GM23338 (cell line): ENCODE data around the gene FRMD4A. TPM values are rescaled to one million over a fixed set of nuclear protein-coding genes. Genes with fewer than 3 reads are reported as not detected.

Source experiments
- ATAC-seq: fragments of 200-7000 bp; cut with Tn5 transposase; 3 replicates; pipeline ENCODE4 v1.9.1; 2020
- DNase-seq: peaks from one replicate; pipeline ENCODE4 v3.0.0-alpha.2; 2015; ENCODE audit warnings: low spot score
- H2AFZ ChIP-seq: fragments of 200-600 bp; sonication (generic); 2 replicates; pipeline ENCODE4 v1.8.0; 2016; ENCODE audit warnings: antibody characterized with exemption, mild to moderate bottlenecking, moderate library complexity
- H3F3A ChIP-seq: fragments of 200-600 bp; sonication (generic); replicated peaks from 2 replicates; pipeline ENCODE4 v1.8.0; 2017; ENCODE audit warnings: antibody characterized with exemption, mixed run types, low read depth
- H3K27ac ChIP-seq: fragments of 200-600 bp; sonication (generic); 2 replicates; pipeline ENCODE4 v1.6.1; 2016; ENCODE audit warnings: low read depth
- H3K27me3 ChIP-seq: fragments of 200-600 bp; sonication (generic); 2 replicates; pipeline ENCODE4 v1.8.0; 2016; ENCODE audit warnings: mild to moderate bottlenecking, mixed run types, moderate library complexity; ENCODE audit not compliant: insufficient read depth
- H3K36me3 ChIP-seq: fragments of 200-600 bp; sonication (generic); 2 replicates; pipeline ENCODE4 v1.8.0; 2016; ENCODE audit warnings: mild to moderate bottlenecking; ENCODE audit not compliant: insufficient read depth
- H3K4me1 ChIP-seq: fragments of 200-600 bp; sonication (generic); 2 replicates; pipeline ENCODE4 v1.8.0; 2016; ENCODE audit warnings: mild to moderate bottlenecking, moderate library complexity; ENCODE audit not compliant: insufficient read depth
- H3K4me2 ChIP-seq: fragments of 200-600 bp; sonication (generic); 2 replicates; pipeline ENCODE4 v1.7.1; 2017; ENCODE audit warnings: mixed run types
- H3K4me3 ChIP-seq: fragments of 200-600 bp; sonication (generic); 2 replicates; pipeline ENCODE4 v1.6.1; 2016; ENCODE audit warnings: mixed run types
- H3K79me2 ChIP-seq: fragments of 200-600 bp; sonication (generic); replicated peaks from 2 replicates; pipeline ENCODE4 v1.8.0; 2017; ENCODE audit warnings: mild to moderate bottlenecking; ENCODE audit not compliant: insufficient read depth
- H3K9me2 ChIP-seq: fragments of 200-600 bp; sonication (generic); 2 replicates; pipeline ENCODE4 v1.8.0; 2017; ENCODE audit not compliant: insufficient read depth
- H4K20me1 ChIP-seq: fragments of 200-600 bp; sonication (generic); replicated peaks from 2 replicates; pipeline ENCODE4 v1.8.0; 2017; ENCODE audit warnings: mild to moderate bottlenecking; ENCODE audit not compliant: insufficient read depth
- H3K27ac Mint-ChIP-seq: 2 replicates; pipeline ENCODE4 v1.8.0; 2020; ENCODE audit warnings: inconsistent platforms, mild to moderate bottlenecking, moderate library complexity, mixed read lengths
- H3K27me3 Mint-ChIP-seq: 3 replicates; pipeline ENCODE4 v1.8.0; 2022; ENCODE audit warnings: low read depth, mild to moderate bottlenecking, moderate library complexity, mixed read lengths, inconsistent platforms; ENCODE audit not compliant: insufficient read depth, poor library complexity
- H3K36me3 Mint-ChIP-seq: 3 replicates; pipeline ENCODE4 v1.8.0; 2021; ENCODE audit warnings: low read depth, mild to moderate bottlenecking, inconsistent platforms, moderate library complexity, mixed read lengths
- H3K4me1 Mint-ChIP-seq: 3 replicates; pipeline ENCODE4 v1.8.0; 2020; ENCODE audit warnings: mild to moderate bottlenecking, inconsistent platforms, mixed read lengths
- H3K4me3 Mint-ChIP-seq: 3 replicates; pipeline ENCODE4 v1.8.0; 2021; ENCODE audit warnings: moderate library complexity, mild to moderate bottlenecking, inconsistent platforms, mixed read lengths
- H3K9me3 Mint-ChIP-seq: 3 replicates; pipeline ENCODE4 v1.8.0; 2020; ENCODE audit warnings: moderate library complexity, mild to moderate bottlenecking, inconsistent platforms, mixed read lengths
- CREB1 ChIP-seq: fragments of 250-450 bp; sonication (Bioruptor Pico); IDR thresholded peaks from 2 replicates; pipeline ENCODE4 v1.5.0; 2020; ENCODE audit warnings: low read depth, mild to moderate bottlenecking, moderate library complexity
- JUNB ChIP-seq: IDR thresholded peaks from one replicate; pipeline ENCODE4 v1.6.1; 2016; ENCODE audit warnings: antibody characterized with exemption; ENCODE audit not compliant: unreplicated experiment
- NANOG ChIP-seq: IDR thresholded peaks from 2 replicates; pipeline ENCODE4 v1.6.1; 2016; ENCODE audit warnings: antibody characterized with exemption, borderline replicate concordance
- POLR2AphosphoS5 ChIP-seq: IDR thresholded peaks from 2 replicates; pipeline ENCODE4 v1.6.1; 2016; ENCODE audit warnings: antibody characterized with exemption, low read depth
- STAT1 ChIP-seq: IDR thresholded peaks from one replicate; pipeline ENCODE4 v1.6.1; 2016; ENCODE audit warnings: antibody characterized with exemption; ENCODE audit not compliant: unreplicated experiment
- ZNF114 ChIP-seq: fragments of 250-450 bp; sonication (Bioruptor Pico); IDR thresholded peaks from 2 replicates; pipeline ENCODE4 v1.5.0; 2020; ENCODE audit warnings: mild to moderate bottlenecking, moderate library complexity
- ZNF331 ChIP-seq: fragments of 250-450 bp; sonication (Bioruptor Pico); IDR thresholded peaks from 2 replicates; pipeline ENCODE4 v1.5.0; 2020; ENCODE audit warnings: low read depth, mild to moderate bottlenecking, moderate library complexity
- polyA plus RNA-seq: library from polyadenylated mRNA; unstranded; fragments of >200 nt; fragmentation: Nextera tagmentation; extraction: Ambion mirVana; gene quantifications from 2 replicates; pipeline ENCODE4 v1.2.1, GENCODE V29; 2016
- total RNA-seq: library from RNA; depleted of rRNA; stranded (reverse); fragments of >200 nt; shearing (Covaris generic); gene quantifications from 2 replicates; pipeline ENCODE4 v1.2.3, GENCODE V29; 2014
- TF ChIP-seq, protein P1 (sequence below): IDR thresholded peaks from 2 replicates; pipeline ENCODE4 v1.6.1; 2016; ENCODE audit warnings: antibody characterized with exemption
- TF ChIP-seq, protein P2 (sequence below), 2 experiments: fragments of 200-600 bp in 1 of 2; sonication (generic) in 1 of 2; conservative IDR thresholded peaks; 2 replicates each; pipeline versions ENCODE4 v1.5.1 to v1.6.1; 2016 to 2017; ENCODE audit warnings: antibody characterized with exemption in 2 of 2, low read depth in 2 of 2, mild to moderate bottlenecking in 2 of 2, moderate library complexity in 1 of 2
- TF ChIP-seq, protein P3 (sequence below): IDR thresholded peaks from one replicate; pipeline ENCODE4 v1.6.1; 2018; ENCODE audit warnings: antibody characterized with exemption; ENCODE audit not compliant: unreplicated experiment

Gene FRMD4A
- total and polyA plus RNA-seq, 2 experiments from 2014 or later, result 14.0 to 20.1 TPM

DNA sequence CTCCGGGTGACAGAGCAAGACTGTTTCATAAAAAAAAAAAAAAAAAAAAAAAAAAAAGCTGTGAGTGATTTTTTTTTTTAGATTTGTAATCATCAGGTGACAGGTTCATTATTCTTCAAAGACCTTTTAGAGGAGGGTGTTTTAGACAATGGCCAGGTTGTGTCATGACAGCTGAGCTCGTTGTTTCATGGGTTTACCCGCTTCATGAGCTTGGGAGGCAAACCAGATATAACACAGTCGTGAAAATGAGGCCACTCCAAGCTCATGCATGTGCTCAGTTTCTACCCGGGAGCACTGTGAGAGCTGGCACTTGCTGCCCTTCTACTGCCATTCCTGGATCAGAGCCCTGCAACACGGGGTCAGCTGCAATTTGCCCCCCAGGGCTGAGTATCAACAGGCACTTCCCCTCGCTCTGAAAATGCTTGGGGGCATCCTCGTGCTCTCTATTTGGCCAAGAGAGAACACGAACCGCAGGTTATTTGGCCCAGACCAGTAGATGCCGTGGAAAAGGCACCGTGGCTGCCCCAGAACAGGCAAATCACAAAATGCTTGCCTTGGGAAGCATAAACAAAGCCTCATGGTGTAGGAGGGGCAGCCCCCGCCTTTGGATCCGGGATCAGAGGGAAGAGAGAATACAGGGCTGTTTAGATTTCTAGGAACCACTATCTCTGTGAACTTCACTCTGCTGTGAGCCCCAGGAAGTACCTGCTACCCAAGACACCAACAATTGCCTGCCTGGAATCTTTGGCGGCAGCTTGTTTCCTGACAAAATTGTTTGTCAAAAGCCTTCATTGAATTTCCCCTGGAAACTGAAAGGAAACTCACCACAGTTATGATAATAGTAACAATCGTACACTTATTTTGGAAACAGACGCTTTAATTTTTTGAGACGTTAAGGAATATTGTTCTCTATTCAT, 371.0 kb downstream of the FRMD4A start:
- Histone ChIP-seq H3K4me3 (no peak overlapping the region), H3K4me2 (no peak overlapping the region), H3K36me3 (no peaks in the 10 kb centered on the region), H3K9me2 (no peaks in the 10 kb centered on the region), H3K4me1 (peaks cover 3% of the 10 kb centered on the region; the same call in 1 of the 2 replicates), H3K27me3 (no peaks in the 10 kb centered on the region), H2AFZ (no peak overlapping the region), H3F3A (no peaks in the 10 kb centered on the region), H4K20me1 (no peaks in the 10 kb centered on the region), H3K79me2 (no peaks in the 10 kb centered on the region), H3K27ac (no peak overlapping the region)
- TF ChIP-seq, protein P1, sequence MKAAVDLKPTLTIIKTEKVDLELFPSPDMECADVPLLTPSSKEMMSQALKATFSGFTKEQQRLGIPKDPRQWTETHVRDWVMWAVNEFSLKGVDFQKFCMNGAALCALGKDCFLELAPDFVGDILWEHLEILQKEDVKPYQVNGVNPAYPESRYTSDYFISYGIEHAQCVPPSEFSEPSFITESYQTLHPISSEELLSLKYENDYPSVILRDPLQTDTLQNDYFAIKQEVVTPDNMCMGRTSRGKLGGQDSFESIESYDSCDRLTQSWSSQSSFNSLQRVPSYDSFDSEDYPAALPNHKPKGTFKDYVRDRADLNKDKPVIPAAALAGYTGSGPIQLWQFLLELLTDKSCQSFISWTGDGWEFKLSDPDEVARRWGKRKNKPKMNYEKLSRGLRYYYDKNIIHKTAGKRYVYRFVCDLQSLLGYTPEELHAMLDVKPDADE, result no peak
- TF ChIP-seq ZNF331 (CRISPR knock-in tag), result no peak
- TF ChIP-seq NANOG, result no peak
- TF ChIP-seq, protein P2, sequence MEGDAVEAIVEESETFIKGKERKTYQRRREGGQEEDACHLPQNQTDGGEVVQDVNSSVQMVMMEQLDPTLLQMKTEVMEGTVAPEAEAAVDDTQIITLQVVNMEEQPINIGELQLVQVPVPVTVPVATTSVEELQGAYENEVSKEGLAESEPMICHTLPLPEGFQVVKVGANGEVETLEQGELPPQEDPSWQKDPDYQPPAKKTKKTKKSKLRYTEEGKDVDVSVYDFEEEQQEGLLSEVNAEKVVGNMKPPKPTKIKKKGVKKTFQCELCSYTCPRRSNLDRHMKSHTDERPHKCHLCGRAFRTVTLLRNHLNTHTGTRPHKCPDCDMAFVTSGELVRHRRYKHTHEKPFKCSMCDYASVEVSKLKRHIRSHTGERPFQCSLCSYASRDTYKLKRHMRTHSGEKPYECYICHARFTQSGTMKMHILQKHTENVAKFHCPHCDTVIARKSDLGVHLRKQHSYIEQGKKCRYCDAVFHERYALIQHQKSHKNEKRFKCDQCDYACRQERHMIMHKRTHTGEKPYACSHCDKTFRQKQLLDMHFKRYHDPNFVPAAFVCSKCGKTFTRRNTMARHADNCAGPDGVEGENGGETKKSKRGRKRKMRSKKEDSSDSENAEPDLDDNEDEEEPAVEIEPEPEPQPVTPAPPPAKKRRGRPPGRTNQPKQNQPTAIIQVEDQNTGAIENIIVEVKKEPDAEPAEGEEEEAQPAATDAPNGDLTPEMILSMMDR (conservative IDR thresholded peaks at IDR 0.05; ENCODE audit: low read depth in 2 of 2), result no peak
- no peaks in the 10 kb centered on the region for H3K36me3 Mint-ChIP-seq
- H3K27me3 Mint-ChIP-seq, result no peaks in the 10 kb centered on the region
- no peak for DNase-seq
- peaks cover 40% of the 10 kb centered on the region for H3K4me1 Mint-ChIP-seq
- ATAC-seq, result peak; percentile 30; the same call in 1 of the 3 replicates
- no peak overlapping the region for H3K4me3 Mint-ChIP-seq
- H3K9me3 Mint-ChIP-seq, result no peaks in the 10 kb centered on the region
- no peak overlapping the region for H3K27ac Mint-ChIP-seq

DNA sequence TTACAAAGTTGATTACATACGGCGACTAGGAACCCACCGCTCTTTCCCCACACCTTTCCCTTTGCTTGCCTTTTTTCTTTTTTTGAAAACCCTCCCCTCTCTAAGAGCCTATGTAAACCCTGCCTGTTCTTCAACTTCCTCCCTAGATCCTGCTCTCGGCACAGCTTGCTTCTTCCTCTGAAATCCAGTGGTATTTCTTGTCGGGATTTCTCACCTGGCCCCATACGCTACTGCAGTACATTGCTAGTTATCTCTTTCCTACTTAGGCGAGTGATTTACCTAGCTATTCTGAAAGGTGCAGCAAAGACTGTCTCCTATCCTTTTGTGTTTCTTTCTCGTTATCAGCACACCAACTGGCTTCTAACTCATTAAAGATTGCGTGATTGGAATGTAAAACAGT, 372.9 kb downstream of the FRMD4A start:
- DNase-seq (peak; percentile 36), ATAC-seq (peak; percentile 66)
- H2AFZ ChIP-seq, result no peak overlapping the region
- no peaks in the 10 kb centered on the region for H3K27me3 Mint-ChIP-seq
- no peaks in the 10 kb centered on the region for H4K20me1 ChIP-seq
- no peaks in the 10 kb centered on the region for H3F3A ChIP-seq
- 0 out of 2 replicates have a peak, but pooled peaks cover 5% of the 10 kb centered on the region for H3K9me2 ChIP-seq
- no peak overlapping the region for H3K4me2 ChIP-seq
- H3K4me3 Mint-ChIP-seq, result no peak overlapping the region; the same call in 2 of the 3 replicates
- peaks cover 38% of the 10 kb centered on the region for H3K4me1 Mint-ChIP-seq
- H3K4me3 ChIP-seq, result no peak overlapping the region
- peaks cover 3% of the 10 kb centered on the region; the same call in 1 of the 2 replicates for H3K4me1 ChIP-seq
- H3K27me3 ChIP-seq, result no peaks in the 10 kb centered on the region
- peak overlapping the region; percentile 8; the same call in 1 of the 2 replicates for H3K27ac Mint-ChIP-seq
- no peaks in the 10 kb centered on the region for H3K79me2 ChIP-seq
- peaks cover 4% of the 10 kb centered on the region; the same call in 1 of the 3 replicates for H3K36me3 Mint-ChIP-seq
- H3K27ac ChIP-seq, result peak overlapping the region; percentile 71; the same call in 1 of the 2 replicates
- peaks cover 4% of the 10 kb centered on the region; the same call in 2 of the 3 replicates for H3K9me3 Mint-ChIP-seq
- H3K36me3 ChIP-seq, result no peaks in the 10 kb centered on the region
- TF ChIP-seq NANOG, result no peak
- TF ChIP-seq JUNB, result no peak
- TF ChIP-seq POLR2AphosphoS5, result no peak
- TF ChIP-seq ZNF114 (CRISPR knock-in tag), result no peak
- TF ChIP-seq CREB1 (CRISPR knock-in tag), result no peak
- TF ChIP-seq STAT1, result no peak
- TF ChIP-seq, protein P3, sequence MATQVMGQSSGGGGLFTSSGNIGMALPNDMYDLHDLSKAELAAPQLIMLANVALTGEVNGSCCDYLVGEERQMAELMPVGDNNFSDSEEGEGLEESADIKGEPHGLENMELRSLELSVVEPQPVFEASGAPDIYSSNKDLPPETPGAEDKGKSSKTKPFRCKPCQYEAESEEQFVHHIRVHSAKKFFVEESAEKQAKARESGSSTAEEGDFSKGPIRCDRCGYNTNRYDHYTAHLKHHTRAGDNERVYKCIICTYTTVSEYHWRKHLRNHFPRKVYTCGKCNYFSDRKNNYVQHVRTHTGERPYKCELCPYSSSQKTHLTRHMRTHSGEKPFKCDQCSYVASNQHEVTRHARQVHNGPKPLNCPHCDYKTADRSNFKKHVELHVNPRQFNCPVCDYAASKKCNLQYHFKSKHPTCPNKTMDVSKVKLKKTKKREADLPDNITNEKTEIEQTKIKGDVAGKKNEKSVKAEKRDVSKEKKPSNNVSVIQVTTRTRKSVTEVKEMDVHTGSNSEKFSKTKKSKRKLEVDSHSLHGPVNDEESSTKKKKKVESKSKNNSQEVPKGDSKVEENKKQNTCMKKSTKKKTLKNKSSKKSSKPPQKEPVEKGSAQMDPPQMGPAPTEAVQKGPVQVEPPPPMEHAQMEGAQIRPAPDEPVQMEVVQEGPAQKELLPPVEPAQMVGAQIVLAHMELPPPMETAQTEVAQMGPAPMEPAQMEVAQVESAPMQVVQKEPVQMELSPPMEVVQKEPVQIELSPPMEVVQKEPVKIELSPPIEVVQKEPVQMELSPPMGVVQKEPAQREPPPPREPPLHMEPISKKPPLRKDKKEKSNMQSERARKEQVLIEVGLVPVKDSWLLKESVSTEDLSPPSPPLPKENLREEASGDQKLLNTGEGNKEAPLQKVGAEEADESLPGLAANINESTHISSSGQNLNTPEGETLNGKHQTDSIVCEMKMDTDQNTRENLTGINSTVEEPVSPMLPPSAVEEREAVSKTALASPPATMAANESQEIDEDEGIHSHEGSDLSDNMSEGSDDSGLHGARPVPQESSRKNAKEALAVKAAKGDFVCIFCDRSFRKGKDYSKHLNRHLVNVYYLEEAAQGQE, result no peak
